Esophagus squamous epithelium (tissue), 4 donors: ENCODE results near the gene SLITRK6.

Source experiments
- POLR2A ChIP-seq, 4 donors: fragments of 450-650 bp; IDR thresholded peaks; one replicate each; pipeline ENCODE4 v1.6.1; 2017; ENCODE audit warnings: antibody characterized with exemption in 4 of 4, mild to moderate bottlenecking in 4 of 4, moderate library complexity in 3 of 4
- TF ChIP-seq, protein P1 (sequence below), 6 experiments: fragments of 450-650 bp in 4 of 6; fragments of 200-600 bp in 2 of 6; sonication (generic) in 2 of 6; IDR thresholded peaks; one replicate each; pipeline ENCODE4 v1.5.1; 2016 to 2019; ENCODE audit warnings: antibody characterized with exemption in 6 of 6, mild to moderate bottlenecking in 4 of 6, moderate library complexity in 4 of 6

DNA sequence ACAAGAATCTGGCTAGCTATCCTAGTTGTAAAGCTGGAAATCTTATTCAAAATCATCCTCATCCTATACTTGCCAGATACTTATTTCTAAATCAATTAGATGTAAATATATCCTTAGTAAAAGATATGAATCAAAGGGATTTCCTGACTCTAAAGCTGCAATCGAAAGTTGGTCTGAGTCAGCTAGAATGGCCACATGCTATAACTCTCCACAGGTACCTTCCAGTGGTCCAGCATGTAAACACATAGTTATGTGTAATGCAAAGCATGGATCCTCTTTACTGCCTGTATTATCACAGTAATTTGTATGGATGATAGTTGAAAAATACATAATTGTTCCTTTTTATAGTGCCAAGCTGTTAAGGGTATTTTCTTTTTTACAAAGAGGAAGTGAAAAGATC is 27.4 kb downstream of the SLITRK6 start:
- TF ChIP-seq, protein P1, sequence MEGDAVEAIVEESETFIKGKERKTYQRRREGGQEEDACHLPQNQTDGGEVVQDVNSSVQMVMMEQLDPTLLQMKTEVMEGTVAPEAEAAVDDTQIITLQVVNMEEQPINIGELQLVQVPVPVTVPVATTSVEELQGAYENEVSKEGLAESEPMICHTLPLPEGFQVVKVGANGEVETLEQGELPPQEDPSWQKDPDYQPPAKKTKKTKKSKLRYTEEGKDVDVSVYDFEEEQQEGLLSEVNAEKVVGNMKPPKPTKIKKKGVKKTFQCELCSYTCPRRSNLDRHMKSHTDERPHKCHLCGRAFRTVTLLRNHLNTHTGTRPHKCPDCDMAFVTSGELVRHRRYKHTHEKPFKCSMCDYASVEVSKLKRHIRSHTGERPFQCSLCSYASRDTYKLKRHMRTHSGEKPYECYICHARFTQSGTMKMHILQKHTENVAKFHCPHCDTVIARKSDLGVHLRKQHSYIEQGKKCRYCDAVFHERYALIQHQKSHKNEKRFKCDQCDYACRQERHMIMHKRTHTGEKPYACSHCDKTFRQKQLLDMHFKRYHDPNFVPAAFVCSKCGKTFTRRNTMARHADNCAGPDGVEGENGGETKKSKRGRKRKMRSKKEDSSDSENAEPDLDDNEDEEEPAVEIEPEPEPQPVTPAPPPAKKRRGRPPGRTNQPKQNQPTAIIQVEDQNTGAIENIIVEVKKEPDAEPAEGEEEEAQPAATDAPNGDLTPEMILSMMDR (IDR thresholded peaks at IDR 0.05): no peak
- TF ChIP-seq POLR2A (IDR thresholded peaks at IDR 0.05): no peak
